ENCODE results near the gene UBE2E2. TPM values are rescaled to one million over a fixed set of nuclear protein-coding genes. Genes with fewer than 3 reads are reported as not detected.

The UBE2E2 gene
- total and polyA plus RNA-seq, 2 experiments from 2014 or later, result 140 to 246 TPM

DNA sequence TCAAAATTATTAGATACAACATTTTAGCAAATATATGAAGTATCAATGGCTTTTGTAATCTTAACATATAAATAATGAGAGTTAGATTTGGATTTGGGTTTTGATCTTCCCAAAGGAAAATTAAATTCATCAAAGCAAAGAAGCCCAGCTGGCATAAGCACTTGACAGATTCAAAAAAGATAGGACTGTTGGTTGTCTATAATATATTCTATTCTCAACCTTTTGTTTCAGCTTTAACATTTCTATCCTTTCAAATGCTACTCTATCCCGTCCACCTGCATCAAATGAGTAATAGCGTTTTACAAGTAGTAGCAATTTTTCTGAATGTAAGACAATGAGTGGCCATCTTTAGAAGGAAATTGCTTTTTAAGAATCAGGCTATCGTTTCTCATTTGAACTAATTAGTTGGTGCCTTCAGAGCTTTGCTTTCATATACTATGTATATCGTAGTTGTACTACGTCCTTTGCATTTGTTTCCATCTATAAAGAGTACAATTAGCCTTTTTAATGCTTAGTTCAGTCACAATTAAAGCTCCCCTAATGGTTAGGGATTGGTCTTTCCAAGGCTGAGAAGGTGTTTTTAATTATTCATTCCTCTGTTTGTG lies 278.0 kb downstream of the UBE2E2 start:
- H3K27me3 ChIP-seq, result no peaks in the 10 kb centered on the region
- H3K4me1 ChIP-seq (ENCODE audit: low read depth), result peaks cover 3% of the 10 kb centered on the region
- H3K36me3 ChIP-seq, result no peaks in the 10 kb centered on the region
- H3K4me3 ChIP-seq, result no peak overlapping the region
- TF ChIP-seq, protein P1, sequence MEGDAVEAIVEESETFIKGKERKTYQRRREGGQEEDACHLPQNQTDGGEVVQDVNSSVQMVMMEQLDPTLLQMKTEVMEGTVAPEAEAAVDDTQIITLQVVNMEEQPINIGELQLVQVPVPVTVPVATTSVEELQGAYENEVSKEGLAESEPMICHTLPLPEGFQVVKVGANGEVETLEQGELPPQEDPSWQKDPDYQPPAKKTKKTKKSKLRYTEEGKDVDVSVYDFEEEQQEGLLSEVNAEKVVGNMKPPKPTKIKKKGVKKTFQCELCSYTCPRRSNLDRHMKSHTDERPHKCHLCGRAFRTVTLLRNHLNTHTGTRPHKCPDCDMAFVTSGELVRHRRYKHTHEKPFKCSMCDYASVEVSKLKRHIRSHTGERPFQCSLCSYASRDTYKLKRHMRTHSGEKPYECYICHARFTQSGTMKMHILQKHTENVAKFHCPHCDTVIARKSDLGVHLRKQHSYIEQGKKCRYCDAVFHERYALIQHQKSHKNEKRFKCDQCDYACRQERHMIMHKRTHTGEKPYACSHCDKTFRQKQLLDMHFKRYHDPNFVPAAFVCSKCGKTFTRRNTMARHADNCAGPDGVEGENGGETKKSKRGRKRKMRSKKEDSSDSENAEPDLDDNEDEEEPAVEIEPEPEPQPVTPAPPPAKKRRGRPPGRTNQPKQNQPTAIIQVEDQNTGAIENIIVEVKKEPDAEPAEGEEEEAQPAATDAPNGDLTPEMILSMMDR (IDR thresholded peaks at IDR 0.05; ENCODE audit: low read depth, low read length), result no peak
- no peak overlapping the region for H3K27ac ChIP-seq
- no peaks in the 10 kb centered on the region for H3K9me3 ChIP-seq (ENCODE audit: low read depth)
- DNase-seq (ENCODE audit: low read depth in 1 of 2, low spot score in 1 of 2), result no peak

DNA sequence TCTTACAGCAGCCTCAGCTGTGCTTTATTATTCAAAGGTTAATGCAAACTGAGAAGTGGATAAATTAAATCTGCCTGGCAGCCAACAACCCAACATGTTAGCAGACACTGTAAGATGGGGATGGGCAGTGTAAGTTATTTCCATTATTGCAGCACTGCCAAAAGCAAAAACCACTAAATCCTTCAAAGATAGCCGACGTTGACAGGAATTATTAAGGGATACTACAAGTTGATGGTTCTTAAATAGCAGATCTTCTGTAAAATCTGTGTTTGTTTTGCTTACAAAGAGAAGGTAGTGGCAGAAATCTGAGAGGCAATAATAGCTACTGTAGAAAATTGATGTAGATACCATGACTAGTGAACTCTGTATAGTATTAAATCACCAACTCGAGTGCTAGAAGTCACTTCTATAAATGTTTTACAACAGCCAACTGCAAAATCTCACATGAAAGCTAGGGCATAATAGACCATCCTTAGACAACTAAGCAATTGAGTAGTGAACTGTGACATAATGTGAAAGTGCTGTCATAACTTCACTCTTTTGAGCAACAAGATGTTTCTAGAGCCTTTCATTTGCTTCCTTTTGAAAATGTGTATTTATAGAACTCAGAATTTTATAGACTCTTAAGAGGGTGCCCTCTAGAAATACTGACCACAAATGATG lies 278.6 kb downstream of the UBE2E2 start:
- no peaks in the 10 kb centered on the region for H3K27me3 ChIP-seq
- H3K4me3 ChIP-seq, result no peak overlapping the region
- DNase-seq (ENCODE audit: low read depth in 1 of 2, low spot score in 1 of 2), result peak in 1 of 2 donors; percentile 33
- peaks cover 3% of the 10 kb centered on the region for H3K4me1 ChIP-seq (ENCODE audit: low read depth)
- no peak overlapping the region for H3K27ac ChIP-seq
- no peaks in the 10 kb centered on the region for H3K9me3 ChIP-seq (ENCODE audit: low read depth)
- H3K36me3 ChIP-seq, result no peaks in the 10 kb centered on the region
- TF ChIP-seq, protein P1 (IDR thresholded peaks at IDR 0.05; ENCODE audit: low read depth, low read length), result no peak

- DNase-seq (ENCODE audit: low read depth in 1 of 2, low spot score in 1 of 2), result peak in 1 of 2 donors; percentile 26
- Histone ChIP-seq H3K36me3 (no peaks in the 10 kb centered on the region), H3K9me3 (ENCODE audit: low read depth) (no peaks in the 10 kb centered on the region), H3K27me3 (no peaks in the 10 kb centered on the region), H3K4me1 (ENCODE audit: low read depth) (peaks cover 16% of the 10 kb centered on the region), H3K4me3 (no peak overlapping the region), H3K27ac (no peak overlapping the region)
- TF ChIP-seq, protein P1 (IDR thresholded peaks at IDR 0.05; ENCODE audit: low read depth, low read length), result no peak
Observed at GRCh38 chr3:23484386-23484785, 281.3 kb downstream of the UBE2E2 start.

- no peak overlapping the region for H3K4me3 ChIP-seq
- TF ChIP-seq, protein P1 (IDR thresholded peaks at IDR 0.05; ENCODE audit: low read depth, low read length), result no peak
- H3K36me3 ChIP-seq, result no peaks in the 10 kb centered on the region
- no peaks in the 10 kb centered on the region for H3K9me3 ChIP-seq (ENCODE audit: low read depth)
- H3K27ac ChIP-seq, result no peak overlapping the region
- peaks cover 31% of the 10 kb centered on the region for H3K4me1 ChIP-seq (ENCODE audit: low read depth)
- H3K27me3 ChIP-seq, result no peaks in the 10 kb centered on the region
- DNase-seq (ENCODE audit: low read depth in 1 of 2, low spot score in 1 of 2), result no peak
Observed at GRCh38 chr3:23485922-23486321, 282.8 kb downstream of the UBE2E2 start.

- no peaks in the 10 kb centered on the region for H3K9me3 ChIP-seq (ENCODE audit: low read depth)
- peaks cover 29% of the 10 kb centered on the region for H3K4me1 ChIP-seq (ENCODE audit: low read depth)
- H3K4me3 ChIP-seq, result no peak overlapping the region
- no peak overlapping the region for H3K27ac ChIP-seq
- H3K36me3 ChIP-seq, result no peaks in the 10 kb centered on the region
- H3K27me3 ChIP-seq, result no peaks in the 10 kb centered on the region
- DNase-seq (ENCODE audit: low read depth in 1 of 2, low spot score in 1 of 2), result no peak
- TF ChIP-seq, protein P1 (IDR thresholded peaks at IDR 0.05; ENCODE audit: low read depth, low read length), result no peak
Observed at GRCh38 chr3:23487015-23487414, 283.9 kb downstream of the UBE2E2 start.
